Osteoblast (primary cell): Measurements from ENCODE around the gene SLC22A3. TPM values are rescaled to one million over a fixed set of nuclear protein-coding genes. Genes with fewer than 3 reads are reported as not detected.

ENCODE experiments used
- DNase-seq: peaks from one replicate; pipeline ENCODE4 v3.0.0; 2011; ENCODE audit warnings: low spot score, mixed read lengths; ENCODE audit not compliant: insufficient read length; ENCODE audit errors: missing footprints
- H2AFZ ChIP-seq: 2 replicates; pipeline ENCODE4 v1.6.0; 2011; ENCODE audit warnings: mild to moderate bottlenecking, low read length
- H3K27ac ChIP-seq: 2 replicates; pipeline ENCODE4 v1.5.1; 2011; ENCODE audit warnings: mild to moderate bottlenecking, low read depth, low read length, moderate library complexity
- H3K27me3 ChIP-seq: 2 replicates; pipeline ENCODE4 v1.6.0; 2012; ENCODE audit warnings: mild to moderate bottlenecking, control low read depth, inconsistent platforms, low read length, moderate library complexity; ENCODE audit not compliant: insufficient read depth
- H3K36me3 ChIP-seq: 2 replicates; pipeline ENCODE4 v1.5.1; 2011; ENCODE audit warnings: mild to moderate bottlenecking, low read length, control low read depth, moderate library complexity; ENCODE audit not compliant: insufficient read depth
- H3K4me1 ChIP-seq: 2 replicates; pipeline ENCODE4 v1.5.1; 2011; ENCODE audit warnings: mild to moderate bottlenecking, low read length, control low read depth, moderate library complexity; ENCODE audit not compliant: insufficient read depth
- H3K4me2 ChIP-seq: 2 replicates; pipeline ENCODE4 v1.6.0; 2011; ENCODE audit warnings: mild to moderate bottlenecking, low read length; ENCODE audit not compliant: insufficient read depth
- H3K4me3 ChIP-seq: fragments of 200-600 bp; sonication (generic); 3 replicates; pipeline ENCODE4 v1.5.1; 2012; ENCODE audit warnings: mild to moderate bottlenecking, low read length, inconsistent platforms; ENCODE audit not compliant: insufficient read depth
- H3K79me2 ChIP-seq: 2 replicates; pipeline ENCODE4 v1.6.0; 2012; ENCODE audit warnings: mild to moderate bottlenecking, low read length, control low read depth, inconsistent platforms; ENCODE audit not compliant: insufficient read depth
- H3K9me3 ChIP-seq: 2 replicates; pipeline ENCODE4 v1.5.1; 2011; ENCODE audit warnings: low read depth, low read length, control low read depth
- H4K20me1 ChIP-seq: 2 replicates; pipeline ENCODE4 v1.6.0; 2012; ENCODE audit warnings: mild to moderate bottlenecking, low read length, control low read depth; ENCODE audit not compliant: insufficient read depth
- CTCF ChIP-seq: IDR thresholded peaks from 2 replicates; pipeline ENCODE4 v1.5.1; 2011; ENCODE audit warnings: mild to moderate bottlenecking, low read depth, low read length, moderate library complexity; ENCODE audit errors: extremely low read depth
- total RNA-seq: library from RNA; depleted of rRNA; stranded (reverse); fragments of >200 nt; gene quantifications from 2 replicates; pipeline ENCODE4 v1.2.3, GENCODE V29; 2012

SLC22A3 gene
- total RNA-seq, 1 donor, result 22.1 TPM

GRCh38 chr6:160319246-160319645, 28.9 kb upstream of the SLC22A3 start:
- Histone ChIP-seq H3K27ac (no peak overlapping the region), H3K9me3 (peaks cover 2% of the 10 kb centered on the region), H3K4me3 (no peak overlapping the region), H2AFZ (no peak overlapping the region), H4K20me1 (no peaks in the 10 kb centered on the region), H3K27me3 (no peaks in the 10 kb centered on the region), H3K4me1 (no peaks in the 10 kb centered on the region), H3K4me2 (no peak overlapping the region), H3K36me3 (no peaks in the 10 kb centered on the region), H3K79me2 (no peaks in the 10 kb centered on the region)
- no peak for TF ChIP-seq CTCF
- DNase-seq, result no peak

GRCh38 chr6:160321729-160322505, 26.3 kb upstream of the SLC22A3 start:
- no peak for DNase-seq
- Histone ChIP-seq H2AFZ (no peak overlapping the region), H3K79me2 (no peaks in the 10 kb centered on the region), H3K4me2 (no peak overlapping the region), H3K4me3 (no peak overlapping the region), H3K27ac (no peak overlapping the region), H3K27me3 (no peaks in the 10 kb centered on the region), H4K20me1 (no peaks in the 10 kb centered on the region), H3K4me1 (no peaks in the 10 kb centered on the region), H3K9me3 (peaks cover 2% of the 10 kb centered on the region), H3K36me3 (no peaks in the 10 kb centered on the region)
- no peak for TF ChIP-seq CTCF

GRCh38 chr6:160327981-160328380, 20.2 kb upstream of the SLC22A3 start:
- no peak for TF ChIP-seq CTCF
- no peak overlapping the region for H2AFZ ChIP-seq

GRCh38 chr6:160328447-160328846, 19.7 kb upstream of the SLC22A3 start:
- Histone ChIP-seq H3K4me3 (no peak overlapping the region), H2AFZ (no peak overlapping the region), H3K9me3 (no peaks in the 10 kb centered on the region), H3K79me2 (no peaks in the 10 kb centered on the region), H3K27me3 (no peaks in the 10 kb centered on the region), H3K27ac (no peak overlapping the region), H3K4me2 (no peak overlapping the region), H4K20me1 (no peaks in the 10 kb centered on the region), H3K36me3 (no peaks in the 10 kb centered on the region), H3K4me1 (no peaks in the 10 kb centered on the region)
- TF ChIP-seq CTCF, result no peak
- no peak for DNase-seq

More at GRCh38 chr6:160327981-160328380, 20.2 kb upstream of the SLC22A3 start:
- Histone ChIP-seq H4K20me1 (no peaks in the 10 kb centered on the region), H3K9me3 (no peaks in the 10 kb centered on the region), H3K4me2 (no peak overlapping the region), H3K36me3 (no peaks in the 10 kb centered on the region), H3K79me2 (no peaks in the 10 kb centered on the region), H3K27me3 (no peaks in the 10 kb centered on the region), H3K27ac (no peak overlapping the region), H3K4me3 (no peak overlapping the region), H3K4me1 (no peaks in the 10 kb centered on the region)
- DNase-seq, result no peak
